Right kidney (tissue), 9 donors: ENCODE data around the gene SRRM3.
A peak's percentile ranks its signal among the peaks of the same experiment; 100 is the strongest.
"Not testable (repeated sequence)": the region's sequence is repeated elsewhere in the genome, so short reads cannot be mapped to it uniquely, and the experiment has no call there.

ENCODE experiments used
- DNase-seq: peaks from one replicate; pipeline ENCODE4 v3.0.0-alpha.2; 2016
- long read RNA-seq, 8 donors: transcript quantifications; one replicate each; lab custom pipeline, GENCODE V29; 2026

Gene SRRM3
- long read RNA-seq, donor 1, result 0 reads
- long read RNA-seq, donor 2, result 0 reads
- long read RNA-seq, donor 3, result 0 reads
- long read RNA-seq, donor 4, result 0 reads
- long read RNA-seq, donor 5, result 0 reads
- long read RNA-seq, donor 6, result 0 reads
- long read RNA-seq, donor 7, result 0 reads
- long read RNA-seq, donor 8, result 0 reads

DNA sequence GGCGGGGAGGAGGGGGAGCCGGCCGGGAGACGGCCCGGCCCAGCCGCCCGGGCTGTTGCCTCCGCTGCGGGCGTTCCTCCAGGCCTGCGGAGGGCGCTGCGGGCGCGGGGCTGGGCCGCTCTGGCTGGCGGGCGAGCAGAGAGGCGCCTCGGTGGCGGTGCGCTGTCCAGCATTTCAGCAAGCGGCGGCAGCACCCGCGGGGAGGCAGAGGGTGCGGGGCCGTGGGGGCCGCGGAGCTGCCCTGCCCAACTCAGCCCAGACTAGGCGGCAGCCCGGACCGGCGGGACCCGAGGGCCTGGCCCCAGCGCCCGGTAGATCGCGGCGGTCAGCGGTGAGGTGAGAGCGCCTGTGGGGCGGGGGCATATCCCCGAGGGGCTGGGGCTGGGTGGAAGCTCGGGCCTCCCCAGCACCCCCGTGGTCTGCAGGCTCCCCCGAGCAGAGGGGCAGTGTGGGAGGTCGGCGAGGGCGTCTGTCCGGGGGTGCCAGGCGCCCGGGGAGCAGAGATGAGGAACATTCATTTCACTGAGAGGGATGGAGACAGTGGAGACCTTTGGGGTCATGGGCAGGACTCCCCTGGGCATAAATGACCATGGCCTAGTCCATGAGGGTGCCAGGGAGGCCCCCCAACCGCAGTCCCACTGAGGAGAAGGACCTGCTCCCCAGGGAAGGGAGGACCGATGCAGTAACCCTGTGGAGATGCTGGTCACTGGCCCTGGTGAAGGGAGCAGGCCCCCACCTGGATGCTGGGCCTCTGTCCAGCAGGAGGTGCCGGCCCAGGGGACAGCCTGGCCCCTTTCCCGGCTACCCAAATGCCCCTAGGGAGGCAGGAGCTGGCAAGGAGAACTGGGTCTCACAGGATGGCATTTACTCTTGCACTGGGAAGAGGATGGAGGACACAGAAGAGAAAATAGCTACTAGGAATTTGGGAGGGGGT is at the start of gene SRRM3:
Gene SRRM3 (plus strand): TSS at position 165 of the 934 bp plus-strand sequence. CDS start 33,171 bp downstream, outside the sequence.
- DNase-seq, result peak; percentile 59

GRCh38 chr7:76151932-76152331 is 49.8 kb upstream of the SRRM3 start:
- DNase-seq, result no peak

DNA sequence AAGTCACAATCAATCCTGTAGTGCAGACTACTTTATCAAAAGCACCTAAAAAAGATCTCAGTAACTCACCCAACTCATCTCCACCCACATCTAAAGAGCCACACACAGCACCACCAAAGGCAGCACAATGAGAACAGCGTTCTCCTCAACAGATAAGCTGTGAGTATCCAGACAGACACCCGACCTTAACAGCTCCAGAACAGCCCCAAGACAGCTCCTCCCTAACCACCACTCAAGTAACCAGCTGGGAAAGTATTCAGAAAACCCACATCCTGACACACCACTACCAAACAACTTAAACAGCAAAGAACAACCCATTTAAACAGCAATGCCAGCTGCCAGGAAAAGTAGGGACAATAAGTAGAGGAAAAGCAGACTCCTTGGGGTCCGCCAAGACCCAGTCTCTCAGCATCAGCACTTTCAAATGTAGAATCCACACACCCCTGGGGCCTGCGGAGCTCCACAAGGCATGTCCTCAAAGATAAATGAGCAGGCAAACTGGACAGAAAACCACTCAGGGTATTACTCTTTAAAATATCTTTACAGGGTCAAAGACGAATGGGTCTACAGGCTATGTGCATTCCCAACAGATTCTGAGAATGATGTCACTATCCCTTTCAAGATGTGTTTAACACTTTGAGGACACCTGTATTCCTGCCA is 48.0 kb upstream of the SRRM3 start:
- DNase-seq, result not testable (repeated sequence)

DNA sequence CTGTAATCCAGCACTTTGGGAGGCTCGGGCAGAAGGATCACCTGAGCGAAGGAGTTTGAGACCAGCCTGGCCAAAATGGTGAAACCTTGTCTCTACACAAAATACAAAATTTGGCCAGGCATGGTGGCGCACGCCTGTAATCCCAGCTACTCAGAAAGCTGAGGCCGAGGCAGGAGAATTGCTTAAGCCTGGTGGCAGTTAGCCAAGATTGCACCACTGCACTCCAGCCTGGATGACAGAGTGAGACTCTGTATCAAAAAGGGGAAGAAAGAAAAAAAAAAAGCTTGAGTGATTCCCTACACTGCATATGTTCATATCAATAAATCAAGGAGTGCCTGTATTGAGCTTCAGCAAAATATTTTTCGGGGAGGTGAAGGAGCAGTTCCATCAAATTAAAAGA is 45.8 kb upstream of the SRRM3 start:
- no peak for DNase-seq

DNA sequence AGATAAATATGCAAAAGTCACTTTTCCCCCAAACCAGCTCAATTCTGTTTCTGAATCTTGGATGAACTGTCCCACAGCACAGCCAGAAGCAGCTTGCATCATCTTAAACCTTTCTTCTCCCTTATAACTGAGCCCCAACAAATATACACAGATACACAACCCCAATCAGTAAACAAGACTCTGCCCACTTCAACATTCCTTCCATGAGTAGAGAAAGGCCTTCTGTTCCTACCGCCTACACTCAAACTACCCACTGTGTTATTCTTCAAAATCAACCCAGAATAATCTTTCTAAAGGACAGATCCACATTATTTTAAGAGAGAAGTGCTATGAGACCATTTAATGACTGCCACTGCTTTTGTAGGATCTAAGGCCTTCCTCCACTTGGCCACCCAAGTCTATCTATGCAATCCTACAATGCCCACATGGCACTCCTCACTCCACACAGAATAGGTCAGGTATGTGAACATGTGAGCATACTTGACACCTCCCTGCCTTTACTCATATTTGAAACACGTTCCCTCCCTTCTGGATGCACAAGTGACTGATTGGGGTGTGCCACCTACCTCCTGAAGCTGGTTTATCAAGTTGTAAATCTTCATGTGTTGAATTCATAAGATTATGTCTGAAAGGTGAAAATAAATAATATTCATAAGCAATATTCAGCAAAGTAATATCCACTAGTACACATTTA is 44.6 kb upstream of the SRRM3 start:
- not testable (repeated sequence) for DNase-seq

DNA sequence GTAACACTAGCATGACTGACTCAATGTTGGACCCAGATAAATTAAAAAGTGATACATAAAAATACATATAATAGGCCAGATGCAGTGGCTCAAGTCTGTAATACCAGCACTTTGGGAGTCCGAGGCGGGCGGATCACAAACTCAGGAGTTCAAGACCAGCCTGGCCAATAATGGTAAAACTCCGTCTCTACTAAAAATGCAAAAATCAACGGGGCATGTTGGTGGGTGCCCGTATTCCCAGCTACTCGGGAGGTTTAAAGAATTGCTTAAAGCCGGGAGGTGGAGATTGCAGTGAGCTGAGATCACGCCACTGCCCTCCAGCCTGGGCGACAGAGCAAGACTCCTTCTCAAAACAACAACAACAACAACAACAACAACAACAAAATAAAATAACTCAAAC is 43.3 kb upstream of the SRRM3 start:
- not testable (repeated sequence) for DNase-seq

DNA sequence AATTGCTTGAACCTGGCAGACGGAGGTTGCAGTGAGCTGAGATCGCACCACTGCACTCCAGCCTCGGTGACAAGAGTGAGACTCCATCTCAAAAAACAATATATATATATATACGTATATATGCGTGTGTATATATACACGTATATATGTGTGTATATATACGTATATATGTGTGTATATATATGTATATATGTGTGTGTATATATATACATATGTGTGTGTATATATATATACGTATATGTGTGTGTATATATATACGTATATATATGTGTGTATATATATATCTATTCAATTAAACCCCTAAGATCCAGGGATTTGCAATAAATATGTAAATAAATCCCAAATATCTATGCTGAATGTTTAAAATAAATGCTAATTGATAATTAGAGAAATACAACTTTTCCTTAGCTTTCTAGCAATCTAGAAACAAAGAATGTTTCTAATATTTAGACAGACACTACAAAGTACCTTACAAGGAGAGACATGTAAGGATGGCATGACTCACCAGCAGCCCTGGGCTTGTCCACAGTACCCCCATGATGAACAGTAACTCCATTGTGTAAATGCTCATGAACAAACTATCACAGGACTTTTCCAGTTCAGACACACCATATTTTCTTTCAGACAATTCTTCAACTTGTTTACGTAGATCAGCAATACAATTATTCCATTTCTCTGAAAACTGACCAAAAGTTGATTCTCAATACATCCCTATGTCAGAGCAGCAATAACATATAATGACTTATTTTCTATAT is 39.1 kb upstream of the SRRM3 start:
- not testable (repeated sequence) for DNase-seq

GRCh38 chr7:76163812-76164211 is 37.9 kb upstream of the SRRM3 start:
- not testable (repeated sequence) for DNase-seq

DNA sequence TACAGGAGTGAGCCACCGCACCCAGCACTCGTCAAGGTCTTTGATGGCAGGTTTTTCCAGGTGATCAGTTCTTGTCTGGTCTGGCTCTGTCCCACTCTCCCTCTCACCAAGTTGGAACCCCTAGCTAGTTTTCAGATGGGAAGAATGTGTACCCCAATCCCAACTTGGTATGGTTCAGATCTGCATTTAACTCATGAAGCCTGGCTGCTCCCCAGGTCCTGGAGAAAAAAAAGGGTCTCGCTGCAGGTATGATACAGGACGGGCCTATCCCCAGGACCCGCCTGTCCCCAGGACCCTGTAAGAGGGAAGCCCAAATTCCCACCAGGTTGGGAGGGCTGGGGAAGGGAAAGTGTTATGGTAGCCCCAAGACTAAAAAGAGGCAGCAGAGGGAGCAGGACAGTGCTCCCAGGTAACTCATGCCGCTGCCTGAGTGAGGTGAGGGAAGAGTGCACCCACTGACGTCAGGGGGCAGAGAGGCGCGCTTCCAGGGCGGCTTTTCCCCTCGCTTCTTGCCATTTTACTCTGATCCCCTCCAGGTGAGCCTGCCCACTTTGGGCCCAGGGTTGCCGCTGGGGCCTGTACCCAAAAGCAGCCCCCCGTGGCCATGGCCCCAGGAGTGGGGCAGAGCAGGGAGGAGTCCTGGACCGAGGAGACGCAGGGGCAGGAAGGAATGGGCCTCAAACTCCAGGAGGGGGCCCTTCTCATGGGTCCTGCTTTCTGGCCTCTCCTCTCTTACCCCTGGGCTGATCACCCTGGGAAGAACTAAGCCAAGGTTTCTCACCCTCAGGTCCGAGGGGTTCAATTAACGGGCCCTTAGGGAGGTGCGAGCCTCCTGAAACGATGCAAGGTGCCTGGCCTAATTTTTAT is 36.4 kb upstream of the SRRM3 start:
- DNase-seq, result no peak

DNA sequence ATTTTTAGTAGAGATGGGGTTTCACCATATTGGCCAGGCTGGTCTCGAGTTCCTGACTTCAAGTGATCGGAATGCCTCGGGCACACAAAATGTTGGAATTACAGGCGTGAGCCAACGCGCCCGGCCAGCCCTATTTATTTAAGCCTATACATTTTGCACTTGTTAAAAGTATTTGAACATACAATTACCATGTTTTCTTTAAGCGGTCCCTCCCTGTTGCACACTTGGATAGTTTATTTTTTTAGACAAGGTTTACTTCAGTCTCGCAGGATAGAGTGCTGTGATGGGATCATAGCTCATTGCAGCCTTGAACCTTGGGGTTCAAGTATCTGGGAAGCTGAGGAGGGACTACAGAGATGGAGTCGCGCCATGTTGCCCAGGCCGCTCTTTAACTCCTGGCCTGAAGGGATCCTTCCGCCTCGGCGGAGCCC is 35.7 kb upstream of the SRRM3 start:
- no peak for DNase-seq

DNA sequence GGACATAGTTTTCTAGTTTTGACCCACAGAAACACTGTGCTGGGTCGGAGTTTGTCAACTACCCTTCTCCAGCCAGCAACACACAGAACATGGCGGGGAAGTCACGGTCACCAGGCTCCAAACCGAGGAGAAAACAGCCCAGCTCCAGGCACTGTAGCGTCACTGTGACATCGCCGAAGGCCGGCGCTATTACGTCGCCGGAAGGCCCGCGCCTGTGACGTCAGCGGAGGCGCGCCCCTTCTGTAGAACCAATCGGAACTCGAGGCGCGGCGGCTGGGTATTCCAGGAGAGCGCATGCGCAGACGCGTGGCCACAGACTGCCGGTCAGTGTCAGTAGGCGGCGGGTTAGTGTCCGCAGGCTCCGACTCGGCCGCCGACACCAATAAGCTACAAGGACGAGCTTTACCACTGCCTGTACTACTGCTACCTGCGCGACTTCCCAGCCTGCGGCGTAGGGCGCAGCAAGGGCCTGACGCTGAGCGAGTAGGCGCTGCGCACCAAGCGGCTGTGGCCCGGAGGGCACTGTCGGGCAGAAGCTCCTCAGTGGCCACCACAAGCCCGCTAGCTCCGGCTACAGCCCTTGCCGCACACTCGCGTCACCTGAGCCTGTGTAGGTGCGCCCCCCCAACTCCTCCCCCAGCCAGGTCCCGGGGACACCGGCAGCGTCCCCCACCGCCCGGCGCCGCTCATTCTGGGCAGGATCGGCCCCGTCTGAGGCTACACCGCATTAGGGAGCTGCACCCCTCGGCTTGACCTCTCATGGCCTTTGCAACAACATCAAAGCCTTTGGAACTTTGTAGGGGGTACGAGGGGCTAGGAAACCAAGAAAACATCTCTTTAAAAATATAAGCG is 35.1 kb upstream of the SRRM3 start:
- peak; percentile 95 for DNase-seq

DNA sequence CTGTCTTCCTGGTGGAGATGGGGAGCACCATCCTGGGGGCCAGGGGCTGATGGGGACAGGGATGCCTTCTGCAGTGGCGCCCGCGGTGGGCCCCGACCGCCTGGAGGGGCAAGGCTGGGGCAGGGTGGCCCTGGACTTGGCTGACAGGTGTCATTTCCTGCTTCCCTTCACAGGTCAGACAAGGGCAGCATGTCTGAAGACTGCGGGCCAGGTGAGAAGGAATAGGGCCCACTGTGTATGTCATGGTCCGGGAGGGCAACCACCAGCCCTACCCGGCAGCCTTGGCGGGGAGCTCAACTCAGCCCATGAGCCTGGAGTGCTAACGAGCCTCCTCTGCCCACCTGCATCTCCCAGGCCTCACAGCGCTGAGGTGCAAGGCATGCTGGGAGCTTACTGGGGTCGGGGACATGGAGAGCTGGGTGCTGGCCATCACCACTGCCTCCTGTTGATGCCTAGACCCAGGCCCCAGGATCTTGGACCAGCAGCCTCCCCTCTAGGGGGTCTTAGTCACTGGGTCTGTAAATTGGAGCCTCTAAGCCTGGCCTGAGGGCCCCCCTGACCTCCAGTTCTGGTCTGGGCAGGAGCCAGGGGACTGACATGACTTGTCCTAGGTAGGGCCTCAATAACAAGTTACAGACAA is 28.0 kb upstream of the SRRM3 start:
- no peak for DNase-seq

DNA sequence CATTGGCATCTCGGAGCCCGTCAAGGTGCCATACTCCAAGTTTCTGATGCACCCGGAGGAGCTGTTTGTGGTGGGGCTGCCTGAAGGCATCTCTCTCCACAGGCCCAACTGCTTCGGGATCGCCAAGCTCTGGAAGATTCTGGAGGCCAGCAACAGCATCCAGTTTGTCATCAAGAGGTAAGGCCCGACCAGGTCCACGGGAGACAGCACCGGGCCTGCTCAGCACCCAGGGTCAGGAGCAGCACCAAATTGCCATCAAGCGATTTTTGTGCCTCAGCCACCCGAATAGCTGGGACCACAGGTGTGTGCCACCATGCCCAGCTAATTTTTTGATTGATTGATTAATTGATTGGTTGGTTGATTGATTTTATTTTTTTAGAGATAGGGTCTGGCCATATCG is 24.7 kb upstream of the SRRM3 start:
- not testable (repeated sequence) for DNase-seq

DNA sequence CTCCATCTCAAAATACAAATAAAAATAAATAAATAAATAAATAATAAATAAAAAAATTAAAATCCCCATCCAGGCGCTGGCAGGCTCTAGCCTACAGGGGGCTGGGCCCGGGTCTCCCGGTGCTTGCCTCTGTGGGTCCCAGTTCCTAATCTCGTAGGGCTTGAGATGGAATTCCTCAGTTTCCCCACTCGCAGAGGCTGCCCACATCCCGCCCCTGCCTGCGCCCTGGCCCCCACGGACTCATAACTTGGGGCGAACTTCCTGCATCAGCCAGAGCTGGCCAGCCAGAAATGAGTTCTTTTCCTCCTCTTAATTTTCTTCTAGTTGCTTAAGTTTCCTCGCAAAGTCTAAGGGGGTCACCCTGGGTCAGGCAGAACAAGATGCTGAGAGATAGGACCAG is 22.0 kb upstream of the SRRM3 start:
- no peak for DNase-seq

DNA sequence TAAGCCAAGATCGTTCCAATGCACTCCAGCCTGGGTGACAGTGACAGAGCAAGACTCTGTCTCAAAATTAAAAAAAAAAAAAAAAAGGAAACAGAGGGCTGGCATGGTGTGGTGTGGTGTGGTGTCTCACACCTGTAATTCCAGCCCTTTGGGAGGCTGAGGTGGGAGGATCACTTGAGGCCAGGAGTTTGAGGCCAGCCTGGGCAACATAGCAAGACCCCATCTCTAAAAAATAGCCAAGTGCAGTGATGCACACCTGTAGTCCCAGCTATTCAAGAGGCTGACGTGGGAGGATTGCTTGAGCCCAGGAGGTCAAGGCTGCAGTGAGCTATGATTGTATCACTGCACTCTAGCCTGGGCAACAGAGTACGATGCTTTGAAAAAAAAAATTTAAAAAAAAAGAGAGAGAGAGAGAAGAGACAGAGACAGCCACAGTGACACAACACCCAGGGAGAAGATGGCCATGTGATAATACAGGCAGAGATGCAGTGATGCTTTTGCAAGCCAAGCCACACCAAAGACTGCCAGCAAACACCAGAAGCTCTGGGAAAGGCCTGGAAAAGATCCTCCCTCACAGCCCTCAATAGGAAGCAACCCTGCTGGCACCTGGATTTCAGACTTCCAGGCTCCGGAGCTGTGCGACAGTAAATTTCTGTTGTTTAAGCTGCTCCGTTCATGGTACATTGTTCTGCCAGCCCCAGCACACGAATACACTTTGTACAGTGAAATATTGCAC is 19.3 kb upstream of the SRRM3 start:
- no peak for DNase-seq

DNA sequence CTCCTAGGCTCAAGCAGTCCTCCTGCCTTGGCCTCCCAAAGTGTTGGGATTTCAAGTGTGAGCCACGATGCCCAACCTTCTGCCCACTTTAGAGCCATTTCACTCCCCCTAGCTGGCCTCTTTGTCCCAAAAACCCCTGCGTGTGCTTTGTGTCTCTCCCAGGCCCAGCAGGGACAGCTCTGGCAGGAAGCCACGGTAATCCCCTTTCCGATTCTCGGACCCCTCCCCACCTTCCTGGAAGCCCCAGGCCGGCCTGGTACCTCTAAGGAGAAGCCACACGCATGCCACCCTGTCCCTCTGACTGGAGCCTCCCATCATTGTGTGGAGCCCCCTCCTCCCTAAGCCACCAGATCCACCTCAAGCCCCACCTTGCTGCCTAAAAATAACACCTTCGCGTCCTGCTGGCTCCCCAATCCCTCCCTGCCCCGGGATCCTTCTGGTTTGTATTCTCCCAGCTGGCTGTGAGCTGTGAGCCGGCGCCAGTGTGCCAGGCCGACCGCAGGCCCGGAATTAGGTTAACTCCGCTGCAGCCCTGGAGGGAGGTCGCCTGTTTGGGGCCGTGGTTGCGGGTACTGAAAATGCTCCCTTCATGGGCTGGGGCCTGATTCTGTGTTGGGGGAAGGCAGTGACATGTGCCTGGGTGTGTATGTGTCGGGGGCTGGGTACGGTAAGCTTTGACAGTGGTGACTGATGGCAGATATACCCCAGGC is 16.4 kb upstream of the SRRM3 start:
- DNase-seq, result no peak

DNA sequence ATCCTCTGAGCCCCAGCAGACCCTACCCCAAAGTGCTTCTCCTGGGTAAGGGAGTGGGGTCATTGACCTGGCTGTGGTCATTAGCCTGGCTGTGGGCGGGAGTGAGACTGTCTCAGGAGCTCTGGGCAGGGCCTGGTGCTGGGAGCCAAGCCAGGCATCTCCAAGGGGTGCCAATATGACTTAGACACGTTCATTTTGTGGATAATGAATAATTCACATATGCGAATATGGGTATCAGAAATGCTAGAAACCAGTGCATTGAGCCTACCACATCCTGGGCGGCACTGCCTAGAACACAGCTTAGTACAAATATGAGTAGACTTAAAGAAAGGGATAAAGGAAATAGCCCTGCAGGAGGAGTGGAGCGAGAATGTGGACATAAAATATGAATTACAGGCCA is 14.4 kb upstream of the SRRM3 start:
- DNase-seq, result no peak

DNA sequence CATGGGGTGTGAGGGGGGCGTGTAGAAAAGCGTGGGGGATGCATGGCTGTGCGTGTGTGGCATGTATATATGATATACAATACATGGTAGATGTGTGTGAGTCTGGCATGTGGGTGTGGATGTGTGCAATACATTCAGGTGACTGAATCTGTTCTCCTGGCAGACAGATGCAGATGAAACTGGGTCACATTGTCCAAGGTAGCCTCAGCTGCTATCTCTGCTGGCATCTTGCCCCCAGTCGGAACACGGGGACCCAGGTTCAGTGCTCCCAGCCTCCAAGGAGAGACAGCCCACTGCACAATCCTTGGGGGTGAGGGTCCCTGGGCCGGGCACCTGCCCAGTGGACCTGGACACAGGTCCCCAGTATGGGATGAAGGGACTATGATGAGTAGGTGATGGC is 12.4 kb upstream of the SRRM3 start:
- DNase-seq, result no peak
